DOHH2 (cell line): ENCODE measurements around the gene OTP.

Experiments
- H3F3A ChIP-seq: fragments of 200-600 bp; sonication (generic), shearing (Covaris generic); 2 replicates; pipeline ENCODE4 v1.6.0; 2016; ENCODE audit warnings: antibody characterized with exemption, mild to moderate bottlenecking; ENCODE audit not compliant: control insufficient read depth, insufficient read depth
- H3K27ac ChIP-seq: fragments of 200-600 bp; sonication (generic); 2 replicates; pipeline ENCODE4 v1.5.1; 2014; ENCODE audit warnings: low read depth, mild to moderate bottlenecking, low read length, moderate library complexity
- H3K27me3 ChIP-seq: fragments of 200-600 bp; sonication (generic); 2 replicates; pipeline ENCODE4 v1.6.1; 2014; ENCODE audit warnings: mild to moderate bottlenecking, low read length, mixed read lengths; ENCODE audit not compliant: control insufficient read depth
- H3K36me3 ChIP-seq: fragments of 200-600 bp; sonication (generic); 2 replicates; pipeline ENCODE4 v1.6.1; 2014; ENCODE audit warnings: mild to moderate bottlenecking, low read length, moderate library complexity, mixed read lengths; ENCODE audit not compliant: control insufficient read depth
- H3K4me1 ChIP-seq: fragments of 200-600 bp; sonication (generic); 2 replicates; pipeline ENCODE4 v1.6.1; 2014; ENCODE audit warnings: mild to moderate bottlenecking, low read length, mixed read lengths; ENCODE audit not compliant: control insufficient read depth
- H3K4me2 ChIP-seq: fragments of 200-600 bp; sonication (generic); 2 replicates; pipeline ENCODE4 v1.6.0; 2014; ENCODE audit warnings: mild to moderate bottlenecking, low read length, moderate library complexity
- H3K4me3 ChIP-seq: fragments of 200-600 bp; sonication (generic); 2 replicates; pipeline ENCODE4 v1.5.1; 2014; ENCODE audit warnings: mild to moderate bottlenecking, low read length, mixed read lengths
- H3K79me2 ChIP-seq: fragments of 200-600 bp; sonication (generic); 2 replicates; pipeline ENCODE4 v1.6.1; 2014; ENCODE audit warnings: mild to moderate bottlenecking, low read length, mixed read lengths; ENCODE audit not compliant: control insufficient read depth
- H3K9me2 ChIP-seq: fragments of 200-600 bp; sonication (generic); replicated peaks from 2 replicates; pipeline ENCODE4 v1.6.1; 2014; ENCODE audit warnings: mild to moderate bottlenecking, low read length, mixed read lengths; ENCODE audit not compliant: control insufficient read depth
- H3K9me3 ChIP-seq: fragments of 200-600 bp; sonication (generic); 2 replicates; pipeline ENCODE4 v1.6.1; 2014; ENCODE audit warnings: antibody characterized with exemption, low read length, mixed read lengths; ENCODE audit not compliant: control insufficient read depth, insufficient read depth
- H4K20me1 ChIP-seq: fragments of 200-600 bp; sonication (generic); 2 replicates; pipeline ENCODE4 v1.6.0; 2014; ENCODE audit warnings: low read depth, mild to moderate bottlenecking, antibody characterized with exemption, low read length, moderate library complexity; ENCODE audit not compliant: control insufficient read depth, insufficient read depth
- CTCF ChIP-seq: fragments of 200-600 bp; sonication (generic); IDR thresholded peaks from one replicate; pipeline ENCODE4 v1.5.1; 2014; ENCODE audit warnings: antibody characterized with exemption, mild to moderate bottlenecking, low read depth, low read length; ENCODE audit not compliant: poor library complexity, severe bottlenecking
- EZH2phosphoT487 ChIP-seq: fragments of 200-600 bp; sonication (generic); IDR thresholded peaks from 2 replicates; pipeline ENCODE4 v1.6.1; 2017; ENCODE audit warnings: borderline replicate concordance, mild to moderate bottlenecking, antibody characterized with exemption, low read length, moderate library complexity, mixed read lengths

OTP gene

GRCh38 chr5:77632526-77633206 is 5.8 kb downstream of the OTP start:
- TF ChIP-seq EZH2phosphoT487 (no peak), CTCF (no peak)
- no peak overlapping the region for H3K4me3 ChIP-seq
- H3K36me3 ChIP-seq = no peaks in the 10 kb centered on the region
- no peaks in the 10 kb centered on the region for H4K20me1 ChIP-seq
- H3K4me2 ChIP-seq = no peak overlapping the region
- peaks cover 45% of the 10 kb centered on the region for H3K27me3 ChIP-seq
- no peaks in the 10 kb centered on the region for H3F3A ChIP-seq
- no peaks in the 10 kb centered on the region for H3K79me2 ChIP-seq
- no peaks in the 10 kb centered on the region for H3K9me2 ChIP-seq
- H3K4me1 ChIP-seq = peaks cover 9% of the 10 kb centered on the region; the same call in 1 of the 2 replicates
- H3K9me3 ChIP-seq = no peaks in the 10 kb centered on the region
- H3K27ac ChIP-seq = no peak overlapping the region

- no peaks in the 10 kb centered on the region for H3K9me3 ChIP-seq
- H3K4me3 ChIP-seq = peak overlapping the region; percentile 66
- H3F3A ChIP-seq = no peaks in the 10 kb centered on the region
- no peaks in the 10 kb centered on the region for H3K9me2 ChIP-seq
- no peaks in the 10 kb centered on the region for H3K79me2 ChIP-seq
- H3K27me3 ChIP-seq = peaks cover 45% of the 10 kb centered on the region
- peaks cover 9% of the 10 kb centered on the region; the same call in 1 of the 2 replicates for H3K4me1 ChIP-seq
- peak overlapping the region; percentile 64 for H3K4me2 ChIP-seq
- no peak overlapping the region for H3K27ac ChIP-seq
- H4K20me1 ChIP-seq = no peaks in the 10 kb centered on the region
- H3K36me3 ChIP-seq = no peaks in the 10 kb centered on the region
- TF ChIP-seq CTCF = peak; percentile 18
- TF ChIP-seq EZH2phosphoT487 = no peak
Measured at GRCh38 chr5:77630114-77630680, 8.3 kb downstream of the OTP start.

GRCh38 chr5:77629509-77630113 is 8.9 kb downstream of the OTP start:
- peak overlapping the region; percentile 66 for H3K4me3 ChIP-seq
- no peaks in the 10 kb centered on the region for H3K9me3 ChIP-seq
- no peaks in the 10 kb centered on the region for H4K20me1 ChIP-seq
- H3K4me1 ChIP-seq = peaks cover 9% of the 10 kb centered on the region; the same call in 1 of the 2 replicates
- H3K27ac ChIP-seq = no peak overlapping the region
- peak overlapping the region; percentile 64; the same call in 1 of the 2 replicates for H3K4me2 ChIP-seq
- H3K36me3 ChIP-seq = no peaks in the 10 kb centered on the region
- H3F3A ChIP-seq = no peaks in the 10 kb centered on the region
- no peaks in the 10 kb centered on the region for H3K9me2 ChIP-seq
- TF ChIP-seq EZH2phosphoT487 (no peak), CTCF (no peak)
- peaks cover 50% of the 10 kb centered on the region for H3K27me3 ChIP-seq
- no peaks in the 10 kb centered on the region for H3K79me2 ChIP-seq
